Glomerular endothelial cell (primary cell): ENCODE measurements around the gene ACAN. TPM values are rescaled to one million over a fixed set of nuclear protein-coding genes. Genes with fewer than 3 reads are reported as not detected.
"Not testable (repeated sequence)": the region's sequence is repeated elsewhere in the genome, so short reads cannot be mapped to it uniquely, and the experiment has no call there.

Experiments
- DNase-seq: peaks from one replicate; pipeline ENCODE4 v3.0.0-alpha.2; 2011; ENCODE audit warnings: low read depth, low spot score; ENCODE audit errors: extremely low read depth
- total RNA-seq: library from RNA; depleted of rRNA; stranded (reverse); fragments of >200 nt; gene quantifications from 2 replicates; pipeline ENCODE4 v1.2.3, GENCODE V29; 2015

Gene ACAN
- total RNA-seq, 1 donor from 2014 or later = 2.2 TPM

DNA sequence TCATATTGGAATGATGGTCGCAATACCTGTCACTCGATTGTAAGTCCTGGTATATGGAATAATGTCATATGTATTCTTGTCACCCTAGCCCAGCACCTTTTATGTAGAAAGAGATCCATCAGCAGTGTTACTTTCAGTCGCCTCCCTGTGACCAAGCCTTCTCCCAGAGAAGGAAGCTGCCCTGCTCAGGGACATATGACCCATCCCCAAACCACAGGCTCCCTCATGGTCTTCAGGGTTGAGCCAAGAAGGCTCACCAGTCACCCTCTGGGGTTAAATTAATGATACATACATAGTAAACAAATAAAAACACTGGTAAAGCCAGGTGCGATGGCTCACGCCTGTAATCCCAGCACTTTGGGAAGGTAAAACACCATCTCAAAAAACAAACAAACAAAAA, 114.5 kb downstream of the ACAN start:
- no peak for DNase-seq

GRCh38 chr15:88918738-88919137, 115.5 kb downstream of the ACAN start:
- DNase-seq = no peak

DNA sequence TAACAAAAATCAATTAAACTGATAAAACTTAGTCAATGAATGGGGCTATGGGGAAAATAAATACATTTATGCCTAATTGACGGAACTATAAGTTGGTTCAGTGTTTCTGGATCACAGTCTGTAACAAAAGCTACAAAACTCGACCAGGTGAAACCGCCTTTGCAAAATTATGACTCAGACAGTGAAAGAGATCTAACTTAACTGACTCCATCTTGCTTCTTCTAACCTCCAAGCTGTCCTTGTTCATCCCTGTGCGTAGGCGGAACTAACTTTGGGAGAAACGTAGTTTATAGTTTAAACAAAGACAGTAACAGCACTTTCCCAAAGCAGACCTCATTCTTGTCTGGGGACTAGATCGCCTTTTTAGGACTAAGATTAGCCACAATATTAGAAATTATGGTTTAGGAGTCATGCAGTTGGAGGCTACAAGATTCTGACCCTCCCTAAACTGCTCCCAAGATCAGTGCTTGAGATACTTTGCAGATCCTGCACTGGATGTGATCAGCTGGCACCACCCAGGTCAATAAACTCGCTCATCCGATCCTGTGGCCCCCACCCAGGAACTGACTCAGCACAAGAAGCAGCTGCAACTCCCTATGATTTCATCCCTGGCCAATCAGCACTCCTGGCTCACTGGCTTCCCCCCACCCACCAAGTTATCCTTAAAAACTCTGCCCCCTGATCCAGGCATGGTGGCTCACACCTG, 117.1 kb downstream of the ACAN start:
- DNase-seq = no peak

GRCh38 chr15:88920892-88921435, 117.7 kb downstream of the ACAN start:
- not testable (repeated sequence) for DNase-seq

Other genes starting within 250 kb of the ACAN start
- 61.5 and 65.4 TPM in 2 replicates for gene AEN, start 182.1 kb upstream of the ACAN start, total RNA-seq
- gene ISG20, start 164.4 kb upstream of the ACAN start, total RNA-seq = 11.2 and 36.5 TPM in 2 replicates
- gene HAPLN3, start 92.1 kb downstream of the ACAN start, total RNA-seq = 4.0 and 22.4 TPM in 2 replicates
- gene MFGE8, start 109.9 kb downstream of the ACAN start, total RNA-seq = 107 and 140 TPM in 2 replicates